ENCODE data around the gene POLG.

The POLG gene

DNA sequence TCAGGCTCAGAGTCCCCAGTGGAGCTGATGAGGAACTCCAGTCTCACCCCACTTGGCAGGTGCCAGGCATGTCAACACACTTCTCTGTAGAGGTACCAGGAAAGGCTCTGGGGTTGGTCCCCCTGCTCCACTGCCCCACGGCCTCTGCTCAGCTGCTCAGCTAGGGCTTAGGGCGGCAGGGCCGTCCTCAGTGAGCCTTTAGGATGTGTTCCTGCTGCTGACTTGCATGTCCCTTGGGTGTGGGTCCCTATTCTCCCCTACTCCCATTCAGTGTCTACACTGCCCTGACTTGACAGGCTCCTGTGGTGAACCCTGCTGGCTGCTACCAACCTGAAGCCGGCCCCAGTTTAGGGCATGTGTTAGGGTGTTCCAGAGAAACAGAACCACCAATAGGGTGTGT is 17.9 kb upstream of the POLG start:
- no peak for DNase-seq (ENCODE audit: low read depth, low spot score)
- no peak overlapping the region for H3K4me3 ChIP-seq (ENCODE audit: low read depth, low read length)
- TF ChIP-seq CTCF (IDR thresholded peaks at IDR 0.05; ENCODE audit: low read depth, low read length), result no peak
- in situ Hi-C loops (cut with HindIII; ENCODE audit: low sequenced_read_pairs), result no loop called here

- no peak for DNase-seq (ENCODE audit: low read depth, low spot score)
- no peak for TF ChIP-seq CTCF (IDR thresholded peaks at IDR 0.05; ENCODE audit: low read depth, low read length)
- in situ Hi-C loops (cut with HindIII; ENCODE audit: low sequenced_read_pairs), result no loop called here
These were observed 14.6 kb upstream of the POLG start for GRCh38 chr15:89349206-89349558.

GRCh38 chr15:89346516-89347231 is 12.1 kb upstream of the POLG start:
- DNase-seq (ENCODE audit: low read depth, low spot score), result no peak
- H3K4me3 ChIP-seq (ENCODE audit: low read depth, low read length), result no peak overlapping the region
- in situ Hi-C loops (cut with HindIII; ENCODE audit: low sequenced_read_pairs), result no loop called here
- no peak for TF ChIP-seq CTCF (IDR thresholded peaks at IDR 0.05; ENCODE audit: low read depth, low read length)

More at GRCh38 chr15:89349206-89349558, 14.6 kb upstream of the POLG start:
- no peak overlapping the region for H3K4me3 ChIP-seq (ENCODE audit: low read depth, low read length)

DNA sequence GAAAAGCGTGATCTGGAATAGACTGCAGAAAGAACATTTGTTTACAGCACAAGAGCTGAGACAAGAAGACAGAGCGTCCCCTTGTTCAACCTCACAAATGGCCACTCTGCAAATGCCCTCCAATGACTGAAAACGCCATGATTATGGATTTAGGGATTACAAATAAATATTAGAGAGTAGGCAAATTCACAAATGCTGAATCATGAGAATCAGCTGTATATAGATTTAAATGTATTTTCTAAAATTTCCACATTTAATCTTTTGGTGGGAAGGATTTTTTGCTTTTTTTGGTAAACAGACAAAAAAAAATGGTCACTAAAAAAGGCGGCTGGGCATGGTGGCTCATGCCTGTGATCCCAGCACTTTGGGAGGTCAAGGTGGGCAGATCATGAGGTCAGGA is 10.6 kb upstream of the POLG start:
- no peak for TF ChIP-seq CTCF (IDR thresholded peaks at IDR 0.05; ENCODE audit: low read depth, low read length)
- in situ Hi-C loops (cut with HindIII; ENCODE audit: low sequenced_read_pairs), result no loop called here
- DNase-seq (ENCODE audit: low read depth, low spot score), result no peak
- H3K4me3 ChIP-seq (ENCODE audit: low read depth, low read length), result no peak overlapping the region

- in situ Hi-C loops (cut with HindIII; ENCODE audit: low sequenced_read_pairs), result no loop called here
- no peak overlapping the region for H3K4me3 ChIP-seq (ENCODE audit: low read depth, low read length)
- TF ChIP-seq CTCF (IDR thresholded peaks at IDR 0.05; ENCODE audit: low read depth, low read length), result no peak
- DNase-seq (ENCODE audit: low read depth, low spot score), result no peak
These were observed 8.2 kb upstream of the POLG start for GRCh38 chr15:89342840-89343239.

DNA sequence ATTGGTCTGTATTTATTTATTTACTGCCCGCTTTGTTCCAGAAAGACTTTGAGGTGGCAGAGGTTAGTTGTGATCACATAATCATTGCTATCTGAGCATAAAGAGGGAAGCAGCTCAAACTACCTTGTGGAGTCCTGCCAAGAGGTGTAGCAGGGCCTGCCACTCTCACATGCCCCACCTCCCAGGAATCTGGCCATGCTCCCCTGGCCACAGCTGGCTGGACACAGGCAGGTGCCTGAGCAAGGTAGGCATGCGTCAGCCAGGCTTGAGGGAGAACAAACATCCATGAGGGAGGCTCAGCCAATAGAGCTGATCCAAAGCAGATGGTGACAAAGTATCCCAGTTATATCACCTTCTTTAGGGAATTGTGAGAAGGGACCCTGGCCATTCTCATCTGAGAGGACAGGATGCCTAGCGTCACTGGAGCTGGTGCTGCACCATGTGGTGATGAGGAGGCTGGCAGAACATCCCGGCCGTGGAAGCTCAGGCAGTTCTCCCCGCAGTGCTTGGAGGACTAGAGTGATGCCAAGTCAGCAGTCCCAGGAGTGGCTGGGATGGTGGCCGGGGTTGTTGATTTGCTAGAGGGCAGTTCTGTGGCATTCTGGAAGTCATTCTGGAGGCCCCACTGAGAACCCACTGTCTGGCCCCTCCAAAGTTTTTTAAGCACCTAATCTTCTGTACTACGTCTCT is 6.8 kb upstream of the POLG start:
- DNase-seq (ENCODE audit: low read depth, low spot score), result no peak
- no peak overlapping the region for H3K4me3 ChIP-seq (ENCODE audit: low read depth, low read length)
- in situ Hi-C loops (cut with HindIII; ENCODE audit: low sequenced_read_pairs), result no loop called here
- TF ChIP-seq CTCF (IDR thresholded peaks at IDR 0.05; ENCODE audit: low read depth, low read length), result no peak
